Lower leg skin (tissue), 4 donors: ENCODE measurements around the gene IFI35. TPM values are rescaled to one million over a fixed set of nuclear protein-coding genes. Genes with fewer than 3 reads are reported as not detected.
"Not testable (repeated sequence)": the region's sequence is repeated elsewhere in the genome, so short reads cannot be mapped to it uniquely, and the experiment has no call there.

Experiments
- DNase-seq, 2 donors: peaks; one replicate each; pipeline ENCODE4 v3.0.0-alpha.2; 2019; ENCODE audit warnings: low spot score in 2 of 2
- H3K4me3 ChIP-seq: fragments of 200-600 bp; sonication (generic); 2 replicates; pipeline ENCODE4 v1.5.1; 2017; ENCODE audit warnings: mild to moderate bottlenecking, low read depth; ENCODE audit not compliant: poor library complexity, severe bottlenecking
- CTCF ChIP-seq, 3 donors: fragments of 450-650 bp; IDR thresholded peaks; one replicate each; pipeline ENCODE4 v1.5.1; 2016; ENCODE audit warnings: antibody characterized with exemption in 3 of 3, mild to moderate bottlenecking in 3 of 3, moderate library complexity in 2 of 3
- POLR2A ChIP-seq, 2 donors: fragments of 450-650 bp; IDR thresholded peaks; one replicate each; pipeline ENCODE4 v1.6.1; 2016 to 2017; ENCODE audit warnings: antibody characterized with exemption in 2 of 2, mild to moderate bottlenecking in 1 of 2, moderate library complexity in 1 of 2
- WGBS, 2 donors: methylation state at CpG; one replicate each; pipeline ENCODE4 v1.1.5; 2018; 5-methylcytosine and 5-hydroxymethylcytosine counted together
- intact Hi-C: fragments of 100-400 bp; cut with DNase I; formaldehyde crosslinking; loops from one replicate; pipeline ENCODE4 v1.15.0; 2023; ENCODE audit warnings: low total_unique reads
- total RNA-seq, 4 donors: library from RNA; depleted of rRNA; stranded (reverse); fragments of >200 nt; gene quantifications; one replicate each; pipeline ENCODE4 v1.1.0, GENCODE V29; 2016

The IFI35 gene
- total RNA-seq, 4 donors from 2014 or later, result 7.6 to 18.5 (median 16.9) TPM

GRCh38 chr17:42975265-42975664 lies 31.3 kb upstream of the IFI35 start:
- DNase-seq, result no peak
- H3K4me3 ChIP-seq, result no peak overlapping the region
- WGBS, 2 donors, result 46 to 52% methylated on average over 2 of the region's 2 CpGs
- TF ChIP-seq CTCF (IDR thresholded peaks at IDR 0.05), result no peak
- no peak for TF ChIP-seq POLR2A (IDR thresholded peaks at IDR 0.05)
- intact Hi-C loops, result no loop called here

GRCh38 chr17:42975701-42976100 lies 30.9 kb upstream of the IFI35 start:
- H3K4me3 ChIP-seq, intact Hi-C loops, DNase-seq: not testable (repeated sequence)
- WGBS, 2 donors, result 85 to 91% methylated on average over 16 of the region's 16 CpGs

GRCh38 chr17:42979511-42980273 lies 26.9 kb upstream of the IFI35 start, which contains the start of gene PTGES3L:
PTGES3L (minus strand) TSS chr17:42980080; CDS start chr17:42980053, 27 bp downstream.
- no peak for DNase-seq
- intact Hi-C loops, result no loop called here
- peak within 1 kb of the TSS; percentile 81 for H3K4me3 ChIP-seq
- TF ChIP-seq CTCF (IDR thresholded peaks at IDR 0.05), result no peak
- 38% methylated on average over 21 of the region's 21 CpGs for WGBS, 2 donors

GRCh38 chr17:42980274-42980765 lies 26.3 kb upstream of the IFI35 start, which contains the start of gene RUNDC1:
RUNDC1 (plus strand) TSS chr17:42980565; CDS start chr17:42980577, 12 bp downstream.
- H3K4me3 ChIP-seq, result peak within 1 kb of the TSS; percentile 81
- 0% methylated on average over 39 of the region's 39 CpGs for WGBS, 2 donors
- intact Hi-C loops, result no loop called here
- TF ChIP-seq POLR2A (IDR thresholded peaks at IDR 0.05), result no peak
- TF ChIP-seq CTCF (IDR thresholded peaks at IDR 0.05), result no peak
- DNase-seq, result peak; percentile 87 to 98

- intact Hi-C loops, result no loop called here
- 0% methylated on average over 35 to 65 of the region's 67 CpGs for WGBS, 2 donors
- H3K4me3 ChIP-seq, result peak overlapping the region; percentile 81
- no peak for DNase-seq
- TF ChIP-seq CTCF (IDR thresholded peaks at IDR 0.05) (no peak), POLR2A (IDR thresholded peaks at IDR 0.05) (no peak)
These were observed 25.7 kb upstream of the IFI35 start for GRCh38 chr17:42980766-42981397.

GRCh38 chr17:42982266-42982665 lies 24.3 kb upstream of the IFI35 start:
- no peak overlapping the region for H3K4me3 ChIP-seq
- TF ChIP-seq CTCF (IDR thresholded peaks at IDR 0.05), result no peak
- no peak for TF ChIP-seq POLR2A (IDR thresholded peaks at IDR 0.05)
- intact Hi-C loops, result no loop called here
- no peak for DNase-seq
